Renal cortex interstitium (tissue), 11 donors: Measurements from ENCODE around the gene STX1A. TPM values are rescaled to one million over a fixed set of nuclear protein-coding genes. Genes with fewer than 3 reads are reported as not detected.
A peak's percentile ranks its signal among the peaks of the same experiment; 100 is the strongest.
"Not testable (repeated sequence)": the region's sequence is repeated elsewhere in the genome, so short reads cannot be mapped to it uniquely, and the experiment has no call there.

Experiments
- DNase-seq, 11 donors: peaks; one replicate each; pipeline ENCODE4 v3.0.0-alpha.2; 2013; ENCODE audit warnings: low read depth in 9 of 11, low spot score in 4 of 11; ENCODE audit errors: extremely low read depth in 1 of 11
- polyA plus RNA-seq, 3 donors: library from polyadenylated mRNA; unstranded; fragments of 120-200 nt; gene quantifications; one replicate each; pipeline ENCODE4 v1.2.1, GENCODE V29; 2013; ENCODE audit not compliant: insufficient read length in 3 of 3

The STX1A gene
- polyA plus RNA-seq, 3 donors = 7.4 to 11.0 (median 10.5) TPM

GRCh38 chr7:73699370-73700068 is 19.9 kb downstream of the STX1A start:
- no peak for DNase-seq

- DNase-seq = no peak
Measured at GRCh38 chr7:73698410-73698809, 21.1 kb downstream of the STX1A start.

GRCh38 chr7:73696372-73696771 is 23.1 kb downstream of the STX1A start:
- DNase-seq = no peak

GRCh38 chr7:73690646-73691045 is 28.8 kb downstream of the STX1A start:
- DNase-seq = no peak

- DNase-seq = no peak
Measured at GRCh38 chr7:73688288-73688687, 31.2 kb downstream of the STX1A start.

- no peak for DNase-seq
Measured at GRCh38 chr7:73685311-73685710, 34.2 kb downstream of the STX1A start.

- no peak for DNase-seq
Measured at GRCh38 chr7:73683788-73684693, 35.4 kb downstream of the STX1A start.

- DNase-seq = peak; percentile 86 to 94 (median 93)
Measured at GRCh38 chr7:73683056-73683787, 36.2 kb downstream of the STX1A start, which contains the start of the genes BUD23 and DNAJC30. TSS of gene BUD23 (plus strand) at chr7:73683597. CDS start at chr7:73683626, 29 bp downstream. TSS of gene DNAJC30 (minus strand) at chr7:73683453. CDS start at chr7:73683423, 30 bp downstream.

- DNase-seq = no peak
Measured at GRCh38 chr7:73682745-73683055, 36.8 kb downstream of the STX1A start.

GRCh38 chr7:73681031-73681430 is 38.4 kb downstream of the STX1A start:
- no peak for DNase-seq

- no peak for DNase-seq
Measured at GRCh38 chr7:73680501-73680900, 39.0 kb downstream of the STX1A start.

GRCh38 chr7:73679709-73680108 is 39.8 kb downstream of the STX1A start:
- DNase-seq = no peak

GRCh38 chr7:73678862-73679261 is 40.6 kb downstream of the STX1A start:
- no peak for DNase-seq

GRCh38 chr7:73676062-73676461 is 43.4 kb downstream of the STX1A start:
- not testable (repeated sequence) for DNase-seq

GRCh38 chr7:73674468-73675124 is 44.9 kb downstream of the STX1A start:
- DNase-seq = no peak

GRCh38 chr7:73671857-73672445 is 47.5 kb downstream of the STX1A start:
- no peak for DNase-seq

GRCh38 chr7:73671322-73671661 is 48.2 kb downstream of the STX1A start:
- DNase-seq = no peak

GRCh38 chr7:73669858-73670385 is 49.5 kb downstream of the STX1A start:
- DNase-seq = no peak

GRCh38 chr7:73669288-73669701 is 50.2 kb downstream of the STX1A start:
- no peak for DNase-seq
